ENCODE results near the gene NME4.
"Not testable (repeated sequence)": the region's sequence is repeated elsewhere in the genome, so short reads cannot be mapped to it uniquely, and the experiment has no call there.

The NME4 gene

DNA sequence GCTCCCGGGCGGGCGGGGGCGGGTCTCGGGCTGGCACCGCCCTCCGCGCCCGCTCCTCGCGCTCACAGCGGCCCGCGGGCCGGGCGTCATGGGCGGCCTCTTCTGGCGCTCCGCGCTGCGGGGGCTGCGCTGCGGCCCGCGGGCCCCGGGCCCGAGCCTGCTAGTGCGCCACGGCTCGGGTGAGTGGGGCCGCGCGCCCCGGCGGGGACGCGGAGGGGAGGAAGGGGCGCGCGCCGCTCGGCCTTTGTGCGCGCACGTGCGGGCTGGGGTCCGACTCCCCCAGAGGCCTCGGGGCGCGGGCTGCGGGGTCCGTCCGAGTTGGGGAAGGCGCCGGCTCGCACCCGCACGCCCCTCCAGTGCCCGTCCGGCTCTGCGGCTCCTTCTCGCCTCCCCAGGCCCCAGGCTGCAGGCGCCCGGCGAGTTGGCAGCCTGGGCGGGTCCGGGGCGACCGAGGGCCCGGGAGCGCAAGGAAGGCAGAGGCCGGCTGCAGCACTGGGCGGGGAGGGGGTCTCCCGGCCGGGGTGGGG lies at the start of gene NME4:
Gene NME4 (plus strand): TSS at position 65 of the 527 bp plus-strand sequence. CDS start 24 bp downstream, at position 89.
- TF ChIP-seq, protein P1, sequence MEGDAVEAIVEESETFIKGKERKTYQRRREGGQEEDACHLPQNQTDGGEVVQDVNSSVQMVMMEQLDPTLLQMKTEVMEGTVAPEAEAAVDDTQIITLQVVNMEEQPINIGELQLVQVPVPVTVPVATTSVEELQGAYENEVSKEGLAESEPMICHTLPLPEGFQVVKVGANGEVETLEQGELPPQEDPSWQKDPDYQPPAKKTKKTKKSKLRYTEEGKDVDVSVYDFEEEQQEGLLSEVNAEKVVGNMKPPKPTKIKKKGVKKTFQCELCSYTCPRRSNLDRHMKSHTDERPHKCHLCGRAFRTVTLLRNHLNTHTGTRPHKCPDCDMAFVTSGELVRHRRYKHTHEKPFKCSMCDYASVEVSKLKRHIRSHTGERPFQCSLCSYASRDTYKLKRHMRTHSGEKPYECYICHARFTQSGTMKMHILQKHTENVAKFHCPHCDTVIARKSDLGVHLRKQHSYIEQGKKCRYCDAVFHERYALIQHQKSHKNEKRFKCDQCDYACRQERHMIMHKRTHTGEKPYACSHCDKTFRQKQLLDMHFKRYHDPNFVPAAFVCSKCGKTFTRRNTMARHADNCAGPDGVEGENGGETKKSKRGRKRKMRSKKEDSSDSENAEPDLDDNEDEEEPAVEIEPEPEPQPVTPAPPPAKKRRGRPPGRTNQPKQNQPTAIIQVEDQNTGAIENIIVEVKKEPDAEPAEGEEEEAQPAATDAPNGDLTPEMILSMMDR (IDR thresholded peaks at IDR 0.05; ENCODE audit: low read depth, low read length, missing control alignments), result no peak
- peak within 1 kb of the TSS; percentile 67 for H3K4me3 ChIP-seq (ENCODE audit: low read depth, low read length)
- DNase-seq (ENCODE audit: low read depth), result no peak

DNA sequence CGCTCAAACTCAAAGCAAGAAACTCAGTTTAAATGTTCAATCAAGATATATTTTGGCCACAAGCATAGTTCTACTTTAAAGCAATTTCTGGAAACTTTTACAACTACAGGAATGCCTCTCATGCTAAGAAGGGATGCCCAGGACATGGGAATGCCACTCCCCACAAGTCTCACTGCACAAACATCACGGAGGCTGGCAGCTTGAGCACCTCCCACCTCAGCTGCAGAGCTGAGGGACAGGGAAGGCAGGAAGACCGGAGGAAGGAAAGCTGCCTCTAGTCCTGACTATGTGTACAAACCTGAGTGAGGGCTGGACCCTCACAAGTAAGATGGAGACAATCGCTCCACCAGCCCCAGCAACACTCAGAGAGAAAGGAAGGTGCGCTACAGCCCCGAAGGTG lies 49.8 kb upstream of the NME4 start:
- DNase-seq (ENCODE audit: low read depth), result no peak
- TF ChIP-seq, protein P1 (IDR thresholded peaks at IDR 0.05; ENCODE audit: low read depth, low read length, missing control alignments), result no peak
- H3K4me3 ChIP-seq (ENCODE audit: low read depth, low read length), result no peak overlapping the region

DNA sequence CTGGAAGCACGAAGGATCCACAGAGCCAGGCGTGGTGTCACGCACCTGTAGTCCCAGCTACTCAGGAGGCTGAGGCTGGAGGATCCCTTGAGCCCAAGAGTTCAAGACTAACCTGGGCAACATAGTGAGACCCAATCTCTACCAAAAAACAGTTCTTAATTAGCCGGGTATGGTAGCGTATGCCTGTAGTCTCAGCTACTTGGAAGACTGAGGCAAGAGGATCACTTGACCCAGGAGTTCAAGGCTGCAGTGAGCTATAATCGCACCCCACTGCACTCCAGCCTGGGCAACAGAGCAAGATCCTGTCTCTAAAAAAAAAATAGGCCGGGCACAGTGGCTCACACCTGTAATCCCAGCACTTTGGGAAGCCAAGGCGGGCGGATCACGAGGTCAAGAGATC lies 48.5 kb upstream of the NME4 start:
- H3K4me3 ChIP-seq (ENCODE audit: low read depth, low read length); DNase-seq (ENCODE audit: low read depth): not testable (repeated sequence)

DNA sequence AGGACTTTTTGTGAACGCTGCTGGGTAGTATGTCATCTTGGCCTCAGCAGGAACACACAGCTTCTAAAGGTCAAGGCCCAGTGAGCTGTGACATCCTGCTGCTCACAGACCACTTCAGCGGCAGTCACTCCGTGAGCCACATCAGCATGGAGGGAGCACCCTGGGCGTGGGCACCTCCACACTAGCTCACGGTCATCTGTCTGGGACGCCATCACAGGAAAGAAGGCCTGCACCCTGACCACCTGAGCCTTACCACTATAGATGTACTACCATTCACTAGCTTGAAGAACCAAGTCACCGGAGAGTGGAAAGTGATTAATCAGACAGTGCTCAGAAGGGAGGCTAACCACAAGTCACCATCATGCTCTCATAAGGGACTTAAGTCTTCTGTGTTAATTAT lies 47.8 kb upstream of the NME4 start:
- TF ChIP-seq, protein P1 (IDR thresholded peaks at IDR 0.05; ENCODE audit: low read depth, low read length, missing control alignments), result no peak
- H3K4me3 ChIP-seq (ENCODE audit: low read depth, low read length), result no peak overlapping the region
- no peak for DNase-seq (ENCODE audit: low read depth)

DNA sequence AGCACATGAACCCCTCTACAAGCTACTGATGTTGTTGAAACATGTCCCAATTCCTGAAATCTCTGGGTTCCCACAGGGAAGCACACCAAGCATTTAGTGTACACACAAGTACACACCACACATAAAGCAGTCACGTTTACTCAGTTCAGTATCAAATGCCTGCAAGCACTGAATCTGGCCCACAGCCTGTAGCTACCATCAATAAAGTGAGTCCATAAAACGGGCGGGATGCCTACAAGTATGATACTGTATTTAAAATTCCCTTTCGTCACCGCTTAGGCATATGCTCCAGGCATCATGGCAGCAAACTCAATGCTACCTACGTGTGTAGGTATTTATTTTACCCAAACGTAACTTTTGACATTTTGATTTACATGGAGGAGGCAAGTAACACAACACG lies 46.8 kb upstream of the NME4 start:
- TF ChIP-seq, protein P1 (IDR thresholded peaks at IDR 0.05; ENCODE audit: low read depth, low read length, missing control alignments), result no peak
- no peak overlapping the region for H3K4me3 ChIP-seq (ENCODE audit: low read depth, low read length)

DNA sequence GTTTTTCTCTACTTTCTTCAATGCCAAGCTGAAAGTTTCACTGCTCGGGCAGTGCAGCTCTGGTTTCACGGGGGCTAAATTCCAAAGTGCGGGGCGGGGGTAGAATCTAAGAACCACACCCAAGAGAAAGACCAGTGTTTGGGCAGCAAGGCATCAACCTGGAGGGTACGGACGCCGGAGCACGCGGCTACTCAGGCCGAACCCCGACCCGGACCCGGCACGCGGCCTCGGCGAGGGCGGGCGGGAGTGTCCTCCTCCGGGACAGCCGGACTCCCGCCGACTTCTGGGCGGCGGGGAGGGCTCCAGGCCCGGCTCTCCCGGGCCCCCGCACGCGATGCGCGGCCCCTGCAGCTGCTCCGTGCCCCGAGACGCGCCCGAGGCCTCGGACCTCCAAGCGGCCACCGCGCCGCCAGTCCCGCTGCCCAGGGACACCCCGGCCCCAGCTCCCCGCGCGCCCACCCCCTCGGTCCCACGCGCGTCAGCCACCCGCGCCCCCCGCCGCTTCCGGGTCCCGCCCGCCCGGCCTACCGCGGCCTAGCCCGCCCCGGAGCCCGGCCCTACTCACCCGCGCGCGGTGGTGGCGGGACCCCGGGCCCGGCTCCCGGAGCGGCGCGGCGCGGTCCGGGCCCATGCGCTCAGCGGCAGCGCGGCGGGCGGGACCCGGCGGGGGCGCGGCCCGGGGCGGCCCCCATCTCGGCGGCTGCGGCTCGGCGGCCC lies 45.0 kb upstream of the NME4 start:
- H3K4me3 ChIP-seq (ENCODE audit: low read depth, low read length), result peak overlapping the region; percentile 81
- DNase-seq (ENCODE audit: low read depth), result no peak
- TF ChIP-seq, protein P1 (IDR thresholded peaks at IDR 0.05; ENCODE audit: low read depth, low read length, missing control alignments), result no peak

More for the DNA sequence above, 46.8 kb upstream of the NME4 start:
- DNase-seq (ENCODE audit: low read depth), result no peak

DNA sequence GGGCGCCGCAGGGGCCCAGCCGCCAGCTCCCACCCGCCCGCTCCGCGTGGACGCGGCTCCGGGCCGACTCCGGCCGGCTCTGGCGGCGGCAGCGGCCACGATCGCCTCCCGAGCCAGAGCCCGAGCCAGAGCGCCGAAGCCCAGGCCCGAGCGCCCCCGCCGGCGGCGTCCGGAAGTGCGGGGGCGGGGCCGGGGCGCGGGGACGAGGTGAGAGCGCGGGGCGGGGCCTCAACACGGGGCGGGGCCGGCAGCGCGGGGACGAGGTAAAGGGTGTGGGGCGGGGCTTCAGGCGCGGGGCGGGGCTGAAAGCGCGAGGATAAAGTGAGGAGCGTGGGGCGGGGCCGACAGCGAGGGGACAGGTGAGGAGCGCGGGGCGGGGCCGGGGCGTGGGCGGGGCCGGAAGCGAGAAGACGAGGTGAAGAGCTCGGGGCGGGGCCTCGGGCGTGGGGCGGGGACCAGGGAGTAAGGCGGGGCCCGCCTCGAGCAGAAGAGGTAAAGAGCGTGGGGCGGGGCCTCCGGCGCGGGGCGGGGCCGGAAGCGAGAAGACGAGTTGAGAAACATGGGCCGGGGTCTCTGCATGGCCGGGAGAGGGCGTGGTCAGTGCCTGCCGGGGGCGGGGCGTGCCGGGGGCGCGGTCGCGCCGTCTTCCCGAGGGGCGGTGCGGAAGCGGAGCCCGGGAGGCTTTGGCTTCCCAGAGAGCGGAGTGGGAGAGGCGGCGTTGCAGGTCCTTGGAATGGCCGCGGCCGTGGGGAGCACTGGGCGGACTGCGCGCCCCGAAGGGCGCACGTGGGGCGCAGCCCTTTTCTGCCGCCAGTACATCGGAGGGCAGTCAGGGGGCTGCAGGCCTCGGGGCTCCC lies 44.2 kb upstream of the NME4 start, which contains the start of gene AXIN1:
Gene AXIN1 (minus strand): TSS at position 177 of the 857 bp plus-strand sequence. CDS start 5,698 bp downstream, outside the sequence.
- peak within 1 kb of the TSS; percentile 81 for H3K4me3 ChIP-seq (ENCODE audit: low read depth, low read length)
- TF ChIP-seq, protein P1 (IDR thresholded peaks at IDR 0.05; ENCODE audit: low read depth, low read length, missing control alignments), result peak; percentile 56
- DNase-seq (ENCODE audit: low read depth), result peak; percentile 85

Measured in GM12864 (cell line).